ENCODE data around the gene CHRM4. TPM values are rescaled to one million over a fixed set of nuclear protein-coding genes. Genes with fewer than 3 reads are reported as not detected.

The CHRM4 gene
- total and polyA plus RNA-seq, 2 experiments from 2014 or later = 0.30 TPM; not detected in 1

- 76% methylated on average over 5 of the region's 5 CpGs for WGBS (ENCODE audit: low lambda C conversion rate, missing lambda C conversion rate)
- H3K4me2 ChIP-seq = no peak overlapping the region
- no peak for TF ChIP-seq EZH2 (IDR thresholded peaks at IDR 0.05; ENCODE audit: borderline replicate concordance)
- TF ChIP-seq EZH2phosphoT487 (IDR thresholded peaks at IDR 0.05; ENCODE audit: low read depth, severe bottlenecking, unreplicated experiment) = no peak
- TF ChIP-seq, protein P1, sequence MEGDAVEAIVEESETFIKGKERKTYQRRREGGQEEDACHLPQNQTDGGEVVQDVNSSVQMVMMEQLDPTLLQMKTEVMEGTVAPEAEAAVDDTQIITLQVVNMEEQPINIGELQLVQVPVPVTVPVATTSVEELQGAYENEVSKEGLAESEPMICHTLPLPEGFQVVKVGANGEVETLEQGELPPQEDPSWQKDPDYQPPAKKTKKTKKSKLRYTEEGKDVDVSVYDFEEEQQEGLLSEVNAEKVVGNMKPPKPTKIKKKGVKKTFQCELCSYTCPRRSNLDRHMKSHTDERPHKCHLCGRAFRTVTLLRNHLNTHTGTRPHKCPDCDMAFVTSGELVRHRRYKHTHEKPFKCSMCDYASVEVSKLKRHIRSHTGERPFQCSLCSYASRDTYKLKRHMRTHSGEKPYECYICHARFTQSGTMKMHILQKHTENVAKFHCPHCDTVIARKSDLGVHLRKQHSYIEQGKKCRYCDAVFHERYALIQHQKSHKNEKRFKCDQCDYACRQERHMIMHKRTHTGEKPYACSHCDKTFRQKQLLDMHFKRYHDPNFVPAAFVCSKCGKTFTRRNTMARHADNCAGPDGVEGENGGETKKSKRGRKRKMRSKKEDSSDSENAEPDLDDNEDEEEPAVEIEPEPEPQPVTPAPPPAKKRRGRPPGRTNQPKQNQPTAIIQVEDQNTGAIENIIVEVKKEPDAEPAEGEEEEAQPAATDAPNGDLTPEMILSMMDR (IDR thresholded peaks at IDR 0.05; ENCODE audit: poor library complexity) = no peak
- H2AFZ ChIP-seq = no peak overlapping the region
- H3K27me3 ChIP-seq = no peaks in the 10 kb centered on the region
- DNase-seq (ENCODE audit: low spot score) = no peak
- no peaks in the 10 kb centered on the region for H3K4me1 ChIP-seq (ENCODE audit: insufficient read depth)
- no peaks in the 10 kb centered on the region for H3K36me3 ChIP-seq (replicated peaks; ENCODE audit: insufficient read depth, low read depth)
- H3K9me2 ChIP-seq (replicated peaks; ENCODE audit: insufficient read depth) = no peaks in the 10 kb centered on the region
- no peaks in the 10 kb centered on the region for H3K79me2 ChIP-seq
- H3K27ac ChIP-seq = no peak overlapping the region
- H3K9me3 ChIP-seq (ENCODE audit: low read depth) = no peaks in the 10 kb centered on the region
- no peaks in the 10 kb centered on the region for H4K20me1 ChIP-seq (ENCODE audit: insufficient read depth, poor library complexity, severe bottlenecking)
- H3K4me3 ChIP-seq = no peak overlapping the region
These were observed 18.4 kb upstream of the CHRM4 start for GRCh38 chr11:46410021-46410420.

DNA sequence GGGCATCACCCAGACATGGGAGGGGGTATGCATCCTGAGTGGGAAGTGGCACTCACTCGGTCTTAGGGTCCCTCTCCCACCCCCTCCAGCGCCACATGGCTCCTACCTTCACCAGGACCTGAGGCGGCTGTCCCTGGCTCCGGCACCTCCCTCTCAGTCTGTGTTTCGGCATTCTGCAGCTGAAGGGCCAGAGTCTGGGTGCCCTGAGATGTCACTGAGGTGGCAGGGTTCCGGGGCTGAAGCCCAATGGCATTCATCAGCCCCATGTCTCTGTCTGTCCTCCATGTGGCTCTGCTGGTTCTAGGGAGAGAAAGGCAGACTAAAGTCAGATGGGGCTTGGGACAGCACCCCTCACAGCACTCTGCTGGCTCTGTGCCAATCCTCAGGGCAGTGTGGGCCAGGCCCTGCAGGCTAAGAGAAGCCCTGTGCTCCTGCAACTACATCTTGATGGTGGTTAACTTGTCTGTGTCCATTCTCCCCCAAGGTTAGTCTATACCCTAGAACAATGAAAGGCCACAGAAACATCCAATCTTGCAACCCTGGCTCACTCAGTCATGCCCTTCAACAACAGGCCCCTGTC, 16.9 kb upstream of the CHRM4 start:
- Histone ChIP-seq H4K20me1 (ENCODE audit: insufficient read depth, poor library complexity, severe bottlenecking) (no peaks in the 10 kb centered on the region), H3K27me3 (no peaks in the 10 kb centered on the region), H3K9me2 (replicated peaks; ENCODE audit: insufficient read depth) (no peaks in the 10 kb centered on the region), H3K79me2 (no peaks in the 10 kb centered on the region), H3K9me3 (ENCODE audit: low read depth) (no peaks in the 10 kb centered on the region), H3K36me3 (replicated peaks; ENCODE audit: insufficient read depth, low read depth) (no peaks in the 10 kb centered on the region), H3K4me1 (ENCODE audit: insufficient read depth) (no peaks in the 10 kb centered on the region), H3K4me3 (no peak overlapping the region), H3K27ac (no peak overlapping the region), H2AFZ (no peak overlapping the region), H3K4me2 (no peak overlapping the region)
- WGBS (ENCODE audit: low lambda C conversion rate, missing lambda C conversion rate) = 93% methylated on average over 6 of the region's 6 CpGs
- TF ChIP-seq EZH2 (IDR thresholded peaks at IDR 0.05; ENCODE audit: borderline replicate concordance) (no peak), EZH2phosphoT487 (IDR thresholded peaks at IDR 0.05; ENCODE audit: low read depth, severe bottlenecking, unreplicated experiment) (no peak)
- TF ChIP-seq, protein P1 (IDR thresholded peaks at IDR 0.05; ENCODE audit: poor library complexity) = no peak
- no peak for DNase-seq (ENCODE audit: low spot score)

GRCh38 chr11:46407635-46408034, 16.1 kb upstream of the CHRM4 start:
- Histone ChIP-seq H3K4me2 (no peak overlapping the region), H3K4me1 (ENCODE audit: insufficient read depth) (no peaks in the 10 kb centered on the region), H3K4me3 (no peak overlapping the region), H2AFZ (no peak overlapping the region), H3K27ac (no peak overlapping the region), H4K20me1 (ENCODE audit: insufficient read depth, poor library complexity, severe bottlenecking) (no peaks in the 10 kb centered on the region), H3K9me3 (ENCODE audit: low read depth) (no peaks in the 10 kb centered on the region), H3K27me3 (no peaks in the 10 kb centered on the region), H3K79me2 (no peaks in the 10 kb centered on the region), H3K9me2 (replicated peaks; ENCODE audit: insufficient read depth) (no peaks in the 10 kb centered on the region), H3K36me3 (replicated peaks; ENCODE audit: insufficient read depth, low read depth) (no peaks in the 10 kb centered on the region)
- TF ChIP-seq EZH2 (IDR thresholded peaks at IDR 0.05; ENCODE audit: borderline replicate concordance) (no peak), EZH2phosphoT487 (IDR thresholded peaks at IDR 0.05; ENCODE audit: low read depth, severe bottlenecking, unreplicated experiment) (no peak)
- no peak for DNase-seq (ENCODE audit: low spot score)
- 93% methylated on average over 10 of the region's 10 CpGs for WGBS (ENCODE audit: low lambda C conversion rate, missing lambda C conversion rate)

DNA sequence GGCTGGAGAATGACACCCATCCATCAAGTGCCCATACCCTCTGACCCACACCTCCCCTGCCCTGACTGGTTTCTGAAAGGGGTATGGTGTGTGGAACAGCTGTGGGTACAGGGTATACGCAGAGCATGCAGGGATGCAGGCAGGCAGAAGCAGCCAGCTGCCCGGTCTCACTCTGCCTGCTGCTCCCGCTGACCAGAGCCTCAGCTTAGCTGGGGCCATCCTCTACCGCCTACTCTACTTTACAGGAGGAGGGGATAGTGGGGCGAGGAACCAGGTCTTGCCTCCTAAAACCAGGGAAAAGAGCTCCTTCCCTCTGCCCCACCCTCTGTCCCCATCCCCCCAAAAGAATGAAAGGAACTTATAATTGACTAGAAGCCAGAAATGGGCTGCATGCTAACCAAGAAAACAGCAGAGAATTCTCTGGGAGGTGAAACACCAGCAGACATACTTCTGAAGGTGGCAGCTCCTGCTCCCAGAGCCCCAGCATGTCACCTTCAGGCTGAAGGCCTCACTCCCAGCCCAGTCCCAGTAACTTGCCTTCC, 13.0 kb upstream of the CHRM4 start:
- no peaks in the 10 kb centered on the region for H3K9me3 ChIP-seq (ENCODE audit: low read depth)
- H3K27me3 ChIP-seq = no peaks in the 10 kb centered on the region
- H3K4me2 ChIP-seq = no peak overlapping the region
- DNase-seq (ENCODE audit: low spot score) = no peak
- H3K4me1 ChIP-seq (ENCODE audit: insufficient read depth) = no peaks in the 10 kb centered on the region
- H3K4me3 ChIP-seq = no peak overlapping the region
- no peak overlapping the region for H3K27ac ChIP-seq
- no peaks in the 10 kb centered on the region for H3K9me2 ChIP-seq (replicated peaks; ENCODE audit: insufficient read depth)
- TF ChIP-seq EZH2phosphoT487 (IDR thresholded peaks at IDR 0.05; ENCODE audit: low read depth, severe bottlenecking, unreplicated experiment) (no peak), EZH2 (IDR thresholded peaks at IDR 0.05; ENCODE audit: borderline replicate concordance) (no peak)
- TF ChIP-seq, protein P1 (IDR thresholded peaks at IDR 0.05; ENCODE audit: poor library complexity) = no peak
- H3K79me2 ChIP-seq = no peaks in the 10 kb centered on the region
- H2AFZ ChIP-seq = no peak overlapping the region
- WGBS (ENCODE audit: low lambda C conversion rate, missing lambda C conversion rate) = 92% methylated on average over 5 of the region's 5 CpGs
- H3K36me3 ChIP-seq (replicated peaks; ENCODE audit: insufficient read depth, low read depth) = no peaks in the 10 kb centered on the region
- H4K20me1 ChIP-seq (ENCODE audit: insufficient read depth, poor library complexity, severe bottlenecking) = no peaks in the 10 kb centered on the region

Data from hepatocyte (in vitro differentiated cells).